ENCODE results near the gene GGACT. TPM values are rescaled to one million over a fixed set of nuclear protein-coding genes. Genes with fewer than 3 reads are reported as not detected.

Gene GGACT
- total RNA-seq, 1 donor from 2014 or later = 6.4 TPM

Other genes starting within 250 kb of the GGACT start
- 24.3 TPM for gene TMTC4, start 86.0 kb upstream of the GGACT start, total RNA-seq